DND-41 (cell line): Measurements from ENCODE around the gene WDR89.

Source experiments
- ATAC-seq: fragments of 200-7000 bp; cut with Tn5 transposase; 3 replicates; pipeline ENCODE4 v1.9.1; 2021; ENCODE audit warnings: low read depth; ENCODE audit not compliant: insufficient read depth
- DNase-seq: peaks from one replicate; pipeline ENCODE4 v3.0.0-alpha.2; 2020
- H2AFZ ChIP-seq: 2 replicates; pipeline ENCODE4 v1.6.0; 2012; ENCODE audit warnings: low read depth, low read length
- H3K27ac ChIP-seq: 2 replicates; pipeline ENCODE4 v1.5.1; 2012; ENCODE audit warnings: low read length, inconsistent platforms
- H3K27me3 ChIP-seq: fragments of 200-600 bp; sonication (generic); 2 replicates; pipeline ENCODE4 v1.6.0; 2012; ENCODE audit warnings: low read length, mild to moderate bottlenecking, inconsistent platforms; ENCODE audit not compliant: insufficient read depth, poor library complexity
- H3K36me3 ChIP-seq: 2 replicates; pipeline ENCODE4 v1.5.1; 2012; ENCODE audit warnings: low read length, inconsistent platforms; ENCODE audit not compliant: insufficient read depth
- H3K4me1 ChIP-seq: 2 replicates; pipeline ENCODE4 v1.5.1; 2012; ENCODE audit warnings: mild to moderate bottlenecking, low read length; ENCODE audit not compliant: insufficient read depth
- H3K4me2 ChIP-seq: 2 replicates; pipeline ENCODE4 v1.6.0; 2012; ENCODE audit warnings: mild to moderate bottlenecking, moderate library complexity, low read length, inconsistent platforms; ENCODE audit not compliant: insufficient read depth
- H3K4me3 ChIP-seq, 2 experiments: fragments of 200-600 bp in 1 of 2; shearing (Covaris generic) in 1 of 2; 2 replicates each; pipeline ENCODE4 v1.5.1; 2012 to 2016; ENCODE audit warnings: inconsistent platforms in 2 of 2, low read length in 2 of 2, mild to moderate bottlenecking in 2 of 2, low read depth in 1 of 2, moderate library complexity in 1 of 2
- H3K79me2 ChIP-seq: 2 replicates; pipeline ENCODE4 v1.6.0; 2012; ENCODE audit warnings: low read length, inconsistent platforms; ENCODE audit not compliant: insufficient read depth
- H3K9ac ChIP-seq: 2 replicates; pipeline ENCODE4 v1.6.0; 2012; ENCODE audit warnings: low read depth, mild to moderate bottlenecking, inconsistent platforms, low read length, moderate library complexity
- H3K9me3 ChIP-seq: 2 replicates; pipeline ENCODE4 v1.5.1; 2012; ENCODE audit warnings: low read length, moderate library complexity, mild to moderate bottlenecking, inconsistent platforms; ENCODE audit not compliant: insufficient read depth, severe bottlenecking
- H4K20me1 ChIP-seq: 2 replicates; pipeline ENCODE4 v1.6.0; 2012; ENCODE audit warnings: low read length; ENCODE audit not compliant: insufficient read depth
- CTCF ChIP-seq: IDR thresholded peaks from 2 replicates; pipeline ENCODE4 v1.5.1; 2012; ENCODE audit warnings: borderline replicate concordance, low read length, moderate library complexity, mild to moderate bottlenecking; ENCODE audit not compliant: poor library complexity, severe bottlenecking; ENCODE audit errors: extremely low read depth
- EZH2 ChIP-seq: IDR thresholded peaks from 3 replicates; pipeline ENCODE4 v1.6.1; 2012; ENCODE audit warnings: borderline replicate concordance, low read depth, mild to moderate bottlenecking, moderate library complexity, low read length, inconsistent platforms; ENCODE audit not compliant: severe bottlenecking

WDR89 gene

DNA sequence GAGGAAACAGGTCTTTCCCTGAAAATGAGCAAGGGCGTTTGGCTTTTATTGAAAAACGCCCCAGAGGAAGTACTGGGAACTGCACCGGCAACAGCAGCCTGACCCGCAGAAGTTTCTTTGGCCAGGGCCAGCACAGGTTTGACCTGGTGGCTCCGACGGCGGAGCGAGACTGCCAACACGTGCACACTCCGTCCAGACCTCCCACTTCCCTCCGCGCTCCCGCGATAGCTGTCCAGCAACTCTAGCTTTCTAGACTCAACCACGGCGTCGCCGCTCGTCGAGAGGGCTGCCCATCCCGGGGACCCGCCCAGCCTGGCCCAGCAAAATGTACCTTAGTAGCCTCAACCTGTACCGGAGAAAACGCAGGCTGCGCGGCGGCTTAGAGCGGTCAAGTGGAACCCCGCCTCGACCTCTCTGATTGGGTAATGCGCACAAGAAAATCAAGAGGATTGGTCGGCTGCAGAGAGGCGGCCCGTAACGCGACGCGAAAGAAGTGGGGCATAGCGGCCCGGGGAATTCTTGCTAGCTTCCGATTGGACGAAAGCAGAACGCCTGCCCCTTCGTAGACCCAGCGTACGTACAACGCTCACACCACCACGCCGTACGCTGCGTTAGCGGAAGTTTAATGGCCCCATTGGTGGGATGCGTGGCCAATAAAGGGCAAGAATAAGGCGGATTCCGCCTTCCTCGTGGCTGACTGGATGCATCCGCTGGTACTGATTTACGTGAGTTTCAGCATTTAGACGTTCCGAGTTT, at the start of gene WDR89:
TSS of gene WDR89 (minus strand) at position 399 of the 756 bp plus-strand sequence. CDS start 41,929 bp downstream, outside the sequence.
- Histone ChIP-seq H4K20me1 (no peaks in the 10 kb centered on the region), H3K4me2 (peak within 1 kb of the TSS; percentile 81), H3K27ac (peak within 1 kb of the TSS; percentile 86), H3K36me3 (peaks cover 13% of the 10 kb centered on the region; the same call in 1 of the 2 replicates), H2AFZ (peak within 1 kb of the TSS; percentile 87), H3K4me3 (peak within 1 kb of the TSS; percentile 71 to 97), H3K79me2 (peaks cover 50% of the 10 kb centered on the region), H3K9ac (peak within 1 kb of the TSS; percentile 74), H3K27me3 (no peaks in the 10 kb centered on the region), H3K4me1 (peaks cover 34% of the 10 kb centered on the region; the same call in 1 of the 2 replicates), H3K9me3 (no peaks in the 10 kb centered on the region)
- ATAC-seq = peak; percentile 92
- DNase-seq = peak; percentile 98
- no peak for TF ChIP-seq EZH2
- TF ChIP-seq CTCF = peak; percentile 64

- TF ChIP-seq CTCF (no peak), EZH2 (no peak)
- H3K27me3 ChIP-seq = no peaks in the 10 kb centered on the region
- ATAC-seq = no peak
- no peaks in the 10 kb centered on the region for H3K4me1 ChIP-seq
- no peak overlapping the region for H3K4me3 ChIP-seq
- H2AFZ ChIP-seq = no peak overlapping the region
- H3K4me2 ChIP-seq = no peak overlapping the region
- peaks cover 9% of the 10 kb centered on the region; the same call in 1 of the 2 replicates for H3K36me3 ChIP-seq
- no peak for DNase-seq
- no peaks in the 10 kb centered on the region for H3K9me3 ChIP-seq
- H3K79me2 ChIP-seq = no peaks in the 10 kb centered on the region
- no peak overlapping the region for H3K9ac ChIP-seq
- no peak overlapping the region for H3K27ac ChIP-seq
- no peaks in the 10 kb centered on the region for H4K20me1 ChIP-seq
Measured at GRCh38 chr14:63689132-63689531, 47.5 kb upstream of the WDR89 start.

- no peaks in the 10 kb centered on the region for H3K79me2 ChIP-seq
- no peaks in the 10 kb centered on the region for H4K20me1 ChIP-seq
- TF ChIP-seq EZH2 (no peak), CTCF (no peak)
- no peak overlapping the region for H2AFZ ChIP-seq
- no peak overlapping the region for H3K4me2 ChIP-seq
- no peaks in the 10 kb centered on the region for H3K4me1 ChIP-seq
- ATAC-seq (no peak), DNase-seq (no peak)
- H3K36me3 ChIP-seq = peaks cover 6% of the 10 kb centered on the region; the same call in 1 of the 2 replicates
- no peak overlapping the region for H3K9ac ChIP-seq
- H3K27ac ChIP-seq = no peak overlapping the region
- no peaks in the 10 kb centered on the region for H3K27me3 ChIP-seq
- no peak overlapping the region for H3K4me3 ChIP-seq
- H3K9me3 ChIP-seq = no peaks in the 10 kb centered on the region
Measured at GRCh38 chr14:63686926-63687325, 45.3 kb upstream of the WDR89 start.
